ENCODE results near the gene TPST1. TPM values are rescaled to one million over a fixed set of nuclear protein-coding genes. Genes with fewer than 3 reads are reported as not detected.

TPST1 gene
- total RNA-seq, 1 experiment from 2014 or later = 32.8 TPM

GRCh38 chr7:66303454-66304155 lies 98.5 kb downstream of the TPST1 start:
- BruUV-seq (replicated peaks) = no TSS peak
- H3K4me1 Mint-ChIP-seq (ENCODE audit: low read depth, unreplicated experiment) = peaks cover 38% of the 10 kb centered on the region
- intact Hi-C loops (cut with micrococcal nuclease; ENCODE audit: unreplicated experiment) = no loop called here
- Histone ChIP-seq H3K36me3 (ENCODE audit: control insufficient read depth, insufficient read depth, low read length) (no peaks in the 10 kb centered on the region), H3K27me3 (replicated peaks; ENCODE audit: control insufficient read depth, insufficient read depth, low read length) (no peaks in the 10 kb centered on the region), H3K9me3 (0 out of 2 replicates have a peak, but pooled peaks cover 4% of the 10 kb centered on the region), H3K4me3 (ENCODE audit: low read depth, low read length) (no peak overlapping the region), H3K4me1 (peaks cover 22% of the 10 kb centered on the region)
- H3K27ac Mint-ChIP-seq (ENCODE audit: unreplicated experiment) = no peak overlapping the region
- POLR2A ChIA-PET = no interaction called here
- H3K27me3 Mint-ChIP-seq (ENCODE audit: insufficient read depth, unreplicated experiment) = no peaks in the 10 kb centered on the region
- no peak for TF ChIP-seq CTCF (IDR thresholded peaks at IDR 0.05; ENCODE audit: insufficient read depth in 1 of 2, low read depth in 1 of 2, low read length in 1 of 2, severe bottlenecking in 1 of 2, unreplicated experiment in 1 of 2)
- peaks cover 15% of the 10 kb centered on the region for H3K9me3 Mint-ChIP-seq (ENCODE audit: unreplicated experiment)
- CTCF ChIA-PET = no interaction called here
- peaks cover 11% of the 10 kb centered on the region for H3K36me3 Mint-ChIP-seq (ENCODE audit: insufficient read depth, unreplicated experiment)
- no peak overlapping the region for H3K4me3 Mint-ChIP-seq (ENCODE audit: unreplicated experiment)
- no peak for DNase-seq

- Mint-ChIP-seq H3K4me1 (ENCODE audit: low read depth, unreplicated experiment) (peaks cover 43% of the 10 kb centered on the region), H3K27ac (ENCODE audit: unreplicated experiment) (no peak overlapping the region), H3K9me3 (ENCODE audit: unreplicated experiment) (peaks cover 6% of the 10 kb centered on the region), H3K4me3 (ENCODE audit: unreplicated experiment) (no peak overlapping the region), H3K36me3 (ENCODE audit: insufficient read depth, unreplicated experiment) (peaks cover 12% of the 10 kb centered on the region), H3K27me3 (ENCODE audit: insufficient read depth, unreplicated experiment) (no peaks in the 10 kb centered on the region)
- H3K4me1 ChIP-seq = peaks cover 31% of the 10 kb centered on the region
- no peak overlapping the region for H3K4me3 ChIP-seq (ENCODE audit: low read depth, low read length)
- no TSS peak for BruUV-seq (replicated peaks)
- no peaks in the 10 kb centered on the region for H3K27me3 ChIP-seq (replicated peaks; ENCODE audit: control insufficient read depth, insufficient read depth, low read length)
- POLR2A ChIA-PET = no interaction called here
- CTCF ChIA-PET = no interaction called here
- H3K9me3 ChIP-seq = no peaks in the 10 kb centered on the region
- no peaks in the 10 kb centered on the region for H3K36me3 ChIP-seq (ENCODE audit: control insufficient read depth, insufficient read depth, low read length)
- TF ChIP-seq CTCF (IDR thresholded peaks at IDR 0.05; ENCODE audit: insufficient read depth in 1 of 2, low read depth in 1 of 2, low read length in 1 of 2, severe bottlenecking in 1 of 2, unreplicated experiment in 1 of 2) = no peak
- no peak for DNase-seq
- intact Hi-C loops (cut with micrococcal nuclease; ENCODE audit: unreplicated experiment) = no loop called here
Observed at GRCh38 chr7:66304536-66304935, 99.4 kb downstream of the TPST1 start.

- Histone ChIP-seq H3K36me3 (ENCODE audit: control insufficient read depth, insufficient read depth, low read length) (no peaks in the 10 kb centered on the region), H3K4me1 (peaks cover 40% of the 10 kb centered on the region), H3K27me3 (replicated peaks; ENCODE audit: control insufficient read depth, insufficient read depth, low read length) (no peaks in the 10 kb centered on the region), H3K4me3 (ENCODE audit: low read depth, low read length) (no peak overlapping the region), H3K9me3 (no peaks in the 10 kb centered on the region)
- no peak for TF ChIP-seq CTCF (IDR thresholded peaks at IDR 0.05; ENCODE audit: insufficient read depth in 1 of 2, low read depth in 1 of 2, low read length in 1 of 2, severe bottlenecking in 1 of 2, unreplicated experiment in 1 of 2)
- no peak for DNase-seq
- intact Hi-C loops (cut with micrococcal nuclease; ENCODE audit: unreplicated experiment) = no loop called here
- Mint-ChIP-seq H3K4me3 (ENCODE audit: unreplicated experiment) (no peak overlapping the region), H3K27ac (ENCODE audit: unreplicated experiment) (no peak overlapping the region), H3K4me1 (ENCODE audit: low read depth, unreplicated experiment) (peaks cover 52% of the 10 kb centered on the region), H3K9me3 (ENCODE audit: unreplicated experiment) (no peaks in the 10 kb centered on the region), H3K36me3 (ENCODE audit: insufficient read depth, unreplicated experiment) (peaks cover 12% of the 10 kb centered on the region), H3K27me3 (ENCODE audit: insufficient read depth, unreplicated experiment) (no peaks in the 10 kb centered on the region)
- POLR2A ChIA-PET = no interaction called here
- CTCF ChIA-PET = no interaction called here
- BruUV-seq (replicated peaks) = no TSS peak
Observed at GRCh38 chr7:66306243-66306642, 101.1 kb downstream of the TPST1 start.
